NCI-H510A (cell line): Measurements from ENCODE around the gene SRPRB.

Experiments
- DNase-seq: peaks from one replicate; lab custom pipeline; 2025; lab: John Stamatoyannopoulos, UW

Gene SRPRB

DNA sequence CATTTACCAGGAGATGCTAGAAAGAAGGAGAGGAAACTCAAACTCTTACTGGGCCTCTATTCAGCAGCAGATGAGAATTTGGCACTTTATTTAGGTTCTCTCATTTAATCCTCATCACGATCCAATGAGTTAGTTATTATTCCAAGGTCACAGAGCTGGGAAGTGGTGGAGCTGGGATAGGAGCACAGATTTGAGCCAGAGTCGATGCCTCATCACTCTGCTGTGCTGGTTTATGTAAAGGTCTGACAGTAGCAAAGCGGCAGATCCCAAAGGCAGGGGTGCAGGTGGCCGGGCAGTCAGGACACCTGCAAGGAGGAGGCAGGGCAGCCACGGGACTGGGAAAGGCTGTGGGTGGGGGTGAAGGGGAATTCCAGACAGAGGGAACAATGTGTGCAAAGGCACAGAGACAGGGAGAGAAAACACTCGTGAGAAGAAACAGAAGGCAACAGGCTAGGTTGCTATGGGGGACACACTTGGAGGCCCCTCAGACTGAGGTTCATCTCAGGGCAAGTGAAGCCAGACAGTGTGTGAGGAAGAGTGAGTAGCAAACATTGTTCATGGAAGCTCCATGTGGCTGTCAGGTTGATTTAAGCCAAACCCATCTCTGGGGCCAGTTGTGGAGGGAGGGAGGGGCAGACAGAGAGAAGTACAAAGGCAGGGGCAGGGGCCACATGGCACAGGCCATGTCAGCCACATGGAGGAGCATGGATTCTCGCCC lies 63.3 kb downstream of the SRPRB start:
- no peak for DNase-seq

- no peak for DNase-seq
These were observed 64.0 kb downstream of the SRPRB start for GRCh38 chr3:133869586-133869985.

DNA sequence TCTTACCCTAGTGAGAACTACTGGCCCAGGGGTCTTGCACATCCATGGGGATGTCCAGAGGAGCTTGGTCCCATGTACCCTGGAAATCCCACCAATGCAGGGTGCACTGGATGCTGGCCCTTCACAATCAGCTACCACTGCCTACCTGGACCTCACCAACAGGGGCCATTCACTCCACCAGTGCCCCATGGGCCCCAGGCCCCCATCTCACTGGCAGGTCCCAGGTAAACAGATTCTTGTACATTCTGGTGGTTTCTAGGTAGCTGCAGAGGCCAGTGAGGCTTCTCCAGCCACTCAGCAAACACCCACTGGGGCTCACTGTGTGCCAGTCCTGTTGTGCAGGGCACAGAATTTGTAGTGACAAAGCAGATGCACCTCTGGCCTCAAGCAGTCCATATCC lies 65.2 kb downstream of the SRPRB start:
- DNase-seq = no peak
